Panc1 (cell line): Measurements from ENCODE around the gene FHIT. TPM values are rescaled to one million over a fixed set of nuclear protein-coding genes. Genes with fewer than 3 reads are reported as not detected.

Experiments used
- ATAC-seq: fragments of 200-7000 bp; cut with Tn5 transposase; 2 replicates; pipeline ENCODE4 v1.9.1; 2020; ENCODE audit warnings: mild to moderate bottlenecking, moderate library complexity
- BruUV-seq: library from RNA; stranded (reverse); fragments of 400-500 nt; replicated peaks from 2 replicates; lab custom pipeline; 2021; lab: Mats Ljungman, UMichigan
- CTCF ChIA-PET: fragments of 300-600 bp; sonication (Branson Sonifier 250); formaldehyde crosslinking; loops from one replicate; lab custom pipeline; 2022; ENCODE audit warnings: antibody characterized with exemption; lab: Charles Lee
- POLR2A ChIA-PET: fragments of 300-600 bp; sonication (Branson Sonifier 250); formaldehyde crosslinking; loops from one replicate; lab custom pipeline; 2022; ENCODE audit warnings: antibody characterized with exemption; lab: Charles Lee
- DNase-seq: peaks from one replicate; pipeline ENCODE4 v3.0.0-alpha.2; 2010; ENCODE audit warnings: low read depth, low spot score
- H3K27ac ChIP-seq: 2 replicates; pipeline ENCODE4 v1.5.1; 2011; ENCODE audit warnings: mild to moderate bottlenecking, low read length, inconsistent platforms
- H3K27me3 ChIP-seq: fragments of 200-500 bp; sonication (Bioruptor generic); 2 replicates; pipeline ENCODE4 v1.6.0; 2014; ENCODE audit warnings: low read length, inconsistent platforms; ENCODE audit not compliant: control insufficient read depth, insufficient read depth
- H3K36me3 ChIP-seq: fragments of 200-500 bp; sonication (Bioruptor generic); 2 replicates; pipeline ENCODE4 v1.5.1; 2014; ENCODE audit warnings: inconsistent platforms, mild to moderate bottlenecking, low read length, moderate library complexity; ENCODE audit not compliant: control insufficient read depth, insufficient read depth
- H3K4me1 ChIP-seq: 2 replicates; pipeline ENCODE4 v1.5.1; 2011; ENCODE audit warnings: inconsistent platforms, mild to moderate bottlenecking, low read length, moderate library complexity; ENCODE audit not compliant: control insufficient read depth, insufficient read depth
- H3K4me3 ChIP-seq, 2 experiments: 2 replicates each; pipeline ENCODE4 v1.5.1; 2011 to 2012; ENCODE audit warnings: low read depth in 2 of 2, low read length in 2 of 2, mild to moderate bottlenecking in 2 of 2, inconsistent platforms in 1 of 2, moderate library complexity in 1 of 2
- H3K9me3 ChIP-seq: fragments of 200-500 bp; sonication (Bioruptor generic); 2 replicates; pipeline ENCODE4 v1.5.1; 2014; ENCODE audit warnings: low read depth, mild to moderate bottlenecking, inconsistent platforms, low read length, moderate library complexity; ENCODE audit not compliant: control insufficient read depth, insufficient read depth
- POLR2AphosphoS5 ChIP-seq: IDR thresholded peaks from 2 replicates; pipeline ENCODE4 v1.6.1; 2012; ENCODE audit warnings: mild to moderate bottlenecking, low read depth, low read length, moderate library complexity
- SIN3A ChIP-seq: IDR thresholded peaks from 2 replicates; pipeline ENCODE4 v1.6.1; 2012; ENCODE audit warnings: low read depth, mild to moderate bottlenecking, low read length, moderate library complexity, borderline replicate concordance; ENCODE audit not compliant: insufficient read depth
- TCF7L2 ChIP-seq: IDR thresholded peaks from 2 replicates; pipeline ENCODE4 v1.6.1; 2011; ENCODE audit warnings: mild to moderate bottlenecking, low read depth, low read length, inconsistent platforms
- in situ Hi-C: cut with HindIII; loops from 2 replicates; pipeline ENCODE4 v1.10.0; 2016; ENCODE audit warnings: low sequenced_read_pairs, low pct_unique_long_range_greater_than_20kb
- intact Hi-C: fragments of 100-400 bp; cut with micrococcal nuclease; formaldehyde crosslinking; loops from one replicate; pipeline ENCODE4 v1.10.0; 2022; ENCODE audit not compliant: unreplicated experiment
- total RNA-seq: library from RNA; stranded (reverse); gene quantifications from one replicate; pipeline ENCODE4 v1.2.1, GENCODE V29; 2021; ENCODE audit not compliant: unreplicated experiment
- TF ChIP-seq, protein P1 (sequence below): fragments of 450-650 bp; IDR thresholded peaks from 2 replicates; pipeline ENCODE4 v1.5.1; 2017; ENCODE audit warnings: mild to moderate bottlenecking
- TF ChIP-seq, protein P2 (sequence below), 2 experiments: IDR thresholded peaks; 2 replicates each; pipeline ENCODE4 v1.6.1; 2011 to 2012; ENCODE audit warnings: low read depth in 2 of 2, control low read depth in 1 of 2, low read length in 1 of 2, mild to moderate bottlenecking in 1 of 2, moderate library complexity in 1 of 2; ENCODE audit not compliant: insufficient read depth in 1 of 2

FHIT gene
- total RNA-seq, 1 experiment from 2014 or later = 2.2 TPM

- Histone ChIP-seq H3K9me3 (no peaks in the 10 kb centered on the region), H3K4me3 (no peak overlapping the region), H3K27ac (no peak overlapping the region), H3K4me1 (no peaks in the 10 kb centered on the region), H3K27me3 (no peaks in the 10 kb centered on the region), H3K36me3 (no peaks in the 10 kb centered on the region)
- intact Hi-C loops (no loop called here), in situ Hi-C loops (no loop called here)
- CTCF ChIA-PET = no interaction called here
- BruUV-seq = no TSS peak
- POLR2A ChIA-PET = no interaction called here
- DNase-seq = no peak
- TF ChIP-seq, protein P1, sequence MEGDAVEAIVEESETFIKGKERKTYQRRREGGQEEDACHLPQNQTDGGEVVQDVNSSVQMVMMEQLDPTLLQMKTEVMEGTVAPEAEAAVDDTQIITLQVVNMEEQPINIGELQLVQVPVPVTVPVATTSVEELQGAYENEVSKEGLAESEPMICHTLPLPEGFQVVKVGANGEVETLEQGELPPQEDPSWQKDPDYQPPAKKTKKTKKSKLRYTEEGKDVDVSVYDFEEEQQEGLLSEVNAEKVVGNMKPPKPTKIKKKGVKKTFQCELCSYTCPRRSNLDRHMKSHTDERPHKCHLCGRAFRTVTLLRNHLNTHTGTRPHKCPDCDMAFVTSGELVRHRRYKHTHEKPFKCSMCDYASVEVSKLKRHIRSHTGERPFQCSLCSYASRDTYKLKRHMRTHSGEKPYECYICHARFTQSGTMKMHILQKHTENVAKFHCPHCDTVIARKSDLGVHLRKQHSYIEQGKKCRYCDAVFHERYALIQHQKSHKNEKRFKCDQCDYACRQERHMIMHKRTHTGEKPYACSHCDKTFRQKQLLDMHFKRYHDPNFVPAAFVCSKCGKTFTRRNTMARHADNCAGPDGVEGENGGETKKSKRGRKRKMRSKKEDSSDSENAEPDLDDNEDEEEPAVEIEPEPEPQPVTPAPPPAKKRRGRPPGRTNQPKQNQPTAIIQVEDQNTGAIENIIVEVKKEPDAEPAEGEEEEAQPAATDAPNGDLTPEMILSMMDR = no peak
- TF ChIP-seq POLR2AphosphoS5 (no peak), SIN3A (no peak), TCF7L2 (no peak)
- TF ChIP-seq, protein P2, sequence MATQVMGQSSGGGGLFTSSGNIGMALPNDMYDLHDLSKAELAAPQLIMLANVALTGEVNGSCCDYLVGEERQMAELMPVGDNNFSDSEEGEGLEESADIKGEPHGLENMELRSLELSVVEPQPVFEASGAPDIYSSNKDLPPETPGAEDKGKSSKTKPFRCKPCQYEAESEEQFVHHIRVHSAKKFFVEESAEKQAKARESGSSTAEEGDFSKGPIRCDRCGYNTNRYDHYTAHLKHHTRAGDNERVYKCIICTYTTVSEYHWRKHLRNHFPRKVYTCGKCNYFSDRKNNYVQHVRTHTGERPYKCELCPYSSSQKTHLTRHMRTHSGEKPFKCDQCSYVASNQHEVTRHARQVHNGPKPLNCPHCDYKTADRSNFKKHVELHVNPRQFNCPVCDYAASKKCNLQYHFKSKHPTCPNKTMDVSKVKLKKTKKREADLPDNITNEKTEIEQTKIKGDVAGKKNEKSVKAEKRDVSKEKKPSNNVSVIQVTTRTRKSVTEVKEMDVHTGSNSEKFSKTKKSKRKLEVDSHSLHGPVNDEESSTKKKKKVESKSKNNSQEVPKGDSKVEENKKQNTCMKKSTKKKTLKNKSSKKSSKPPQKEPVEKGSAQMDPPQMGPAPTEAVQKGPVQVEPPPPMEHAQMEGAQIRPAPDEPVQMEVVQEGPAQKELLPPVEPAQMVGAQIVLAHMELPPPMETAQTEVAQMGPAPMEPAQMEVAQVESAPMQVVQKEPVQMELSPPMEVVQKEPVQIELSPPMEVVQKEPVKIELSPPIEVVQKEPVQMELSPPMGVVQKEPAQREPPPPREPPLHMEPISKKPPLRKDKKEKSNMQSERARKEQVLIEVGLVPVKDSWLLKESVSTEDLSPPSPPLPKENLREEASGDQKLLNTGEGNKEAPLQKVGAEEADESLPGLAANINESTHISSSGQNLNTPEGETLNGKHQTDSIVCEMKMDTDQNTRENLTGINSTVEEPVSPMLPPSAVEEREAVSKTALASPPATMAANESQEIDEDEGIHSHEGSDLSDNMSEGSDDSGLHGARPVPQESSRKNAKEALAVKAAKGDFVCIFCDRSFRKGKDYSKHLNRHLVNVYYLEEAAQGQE (IDR thresholded peaks at IDR 0.05; ENCODE audit: insufficient read depth in 1 of 2, low read depth in 2 of 2, low read length in 1 of 2) = no peak
- ATAC-seq = no peak
These were observed 77.6 kb downstream of the FHIT start for GRCh38 chr3:61173676-61174075.

GRCh38 chr3:61172684-61173083 is 78.6 kb downstream of the FHIT start:
- no peaks in the 10 kb centered on the region for H3K36me3 ChIP-seq
- no peaks in the 10 kb centered on the region for H3K27me3 ChIP-seq
- H3K9me3 ChIP-seq = no peaks in the 10 kb centered on the region
- BruUV-seq = no TSS peak
- ATAC-seq = no peak
- POLR2A ChIA-PET = no interaction called here
- no peak overlapping the region for H3K27ac ChIP-seq
- no peak overlapping the region for H3K4me3 ChIP-seq
- DNase-seq = no peak
- TF ChIP-seq TCF7L2 (no peak), SIN3A (no peak), POLR2AphosphoS5 (no peak)
- TF ChIP-seq, protein P1 = no peak
- TF ChIP-seq, protein P2 (IDR thresholded peaks at IDR 0.05; ENCODE audit: insufficient read depth in 1 of 2, low read depth in 2 of 2, low read length in 1 of 2) = no peak
- in situ Hi-C loops (no loop called here), intact Hi-C loops (no loop called here)
- H3K4me1 ChIP-seq = no peaks in the 10 kb centered on the region
- CTCF ChIA-PET = no interaction called here
